Nucleus accumbens (tissue), 56 donors: Measurements from ENCODE around the gene REV3L.
"Not testable (repeated sequence)": the region's sequence is repeated elsewhere in the genome, so short reads cannot be mapped to it uniquely, and the experiment has no call there.

Experiments used
- DNase-seq, 56 donors: peaks; one replicate each; lab custom pipeline; 2025; lab: John Stamatoyannopoulos, UW

Gene REV3L

GRCh38 chr6:111269401-111269970 is 213.5 kb downstream of the REV3L start:
- no peak for DNase-seq

DNA sequence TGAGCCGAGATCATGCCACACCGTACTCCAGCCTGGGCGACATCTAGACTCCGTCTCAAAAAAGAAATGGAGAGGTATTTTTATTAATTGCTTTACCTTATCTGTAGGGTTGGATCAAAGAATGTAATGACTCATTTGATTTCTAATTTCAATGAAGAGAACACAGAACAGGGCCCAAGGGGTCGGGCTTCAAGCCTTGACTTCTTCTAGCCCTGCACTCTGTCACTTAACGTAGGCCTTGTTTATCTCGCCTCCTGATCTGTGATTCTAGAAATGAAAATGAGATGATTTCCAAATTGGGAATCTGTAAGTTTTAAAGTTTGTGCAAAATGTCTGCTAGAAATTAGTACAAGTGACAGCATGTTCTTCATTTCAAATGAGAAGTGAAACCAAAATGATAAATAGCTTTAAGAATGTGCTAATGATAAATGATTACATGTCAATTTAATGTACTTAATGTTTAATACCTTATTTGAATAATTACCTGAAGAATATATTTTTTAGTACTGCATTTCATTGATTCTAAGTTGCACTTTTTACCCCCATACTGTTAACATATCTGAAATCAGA is 215.2 kb downstream of the REV3L start:
- no peak for DNase-seq

DNA sequence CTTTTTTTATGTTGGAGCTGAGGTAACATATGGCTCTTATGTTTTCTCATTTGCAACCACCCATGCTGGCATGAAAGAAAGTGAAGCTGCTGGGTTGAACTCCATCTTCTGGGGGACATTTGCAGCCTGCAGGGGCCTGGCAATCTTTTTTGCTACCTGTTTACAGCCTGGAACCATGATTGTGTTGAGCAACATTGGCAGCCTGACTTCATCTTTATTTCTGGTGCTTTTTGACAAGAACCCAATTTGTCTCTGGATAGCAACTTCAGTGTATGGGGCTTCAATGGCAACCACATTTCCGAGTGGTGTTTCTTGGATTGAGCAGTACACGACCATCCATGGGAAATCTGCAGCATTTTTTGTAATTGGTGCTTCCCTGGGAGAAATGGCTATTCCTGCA is 216.7 kb downstream of the REV3L start:
- DNase-seq: no peak

DNA sequence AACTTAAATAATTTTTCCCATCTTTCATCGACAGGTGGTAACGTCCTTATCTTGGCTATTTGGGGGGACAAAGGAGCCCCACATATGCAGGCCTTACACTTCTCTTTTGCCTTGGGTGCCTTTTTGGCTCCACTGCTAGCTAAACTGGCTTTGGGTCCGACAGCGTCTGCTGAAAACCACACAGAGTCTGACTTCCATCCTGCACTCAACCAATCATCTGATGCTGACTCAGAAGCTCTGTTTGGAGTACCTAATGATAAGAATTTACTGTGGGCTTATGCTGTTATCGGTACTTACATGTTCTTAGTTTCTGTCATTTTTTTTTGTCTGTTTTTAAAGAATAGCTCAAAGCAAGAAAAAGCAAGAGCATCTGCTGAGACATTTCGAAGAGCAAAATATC is 217.2 kb downstream of the REV3L start:
- DNase-seq: peak in 2 of 56 donors; percentile 1 to 7

DNA sequence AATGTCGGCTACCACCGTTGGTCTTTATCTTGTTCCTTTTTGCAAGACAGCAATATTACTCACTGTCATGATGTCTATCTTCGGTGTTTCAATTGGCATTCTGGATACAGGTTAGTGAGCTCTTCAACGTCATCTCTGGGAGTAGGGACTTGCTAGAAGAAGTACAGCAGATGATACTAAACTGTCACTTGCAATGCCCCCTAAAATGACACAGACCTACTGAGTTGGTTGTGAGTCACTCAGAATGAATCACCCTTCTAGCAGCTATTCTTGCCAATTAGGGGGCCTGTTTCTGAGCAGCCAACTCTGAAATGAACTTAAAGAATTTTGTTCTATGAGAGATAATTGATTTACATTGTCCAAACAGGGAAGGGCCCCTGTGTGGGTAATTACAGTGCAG is 219.2 kb downstream of the REV3L start:
- peak in 9 of 56 donors; percentile 5 to 62 (median 16) for DNase-seq

DNA sequence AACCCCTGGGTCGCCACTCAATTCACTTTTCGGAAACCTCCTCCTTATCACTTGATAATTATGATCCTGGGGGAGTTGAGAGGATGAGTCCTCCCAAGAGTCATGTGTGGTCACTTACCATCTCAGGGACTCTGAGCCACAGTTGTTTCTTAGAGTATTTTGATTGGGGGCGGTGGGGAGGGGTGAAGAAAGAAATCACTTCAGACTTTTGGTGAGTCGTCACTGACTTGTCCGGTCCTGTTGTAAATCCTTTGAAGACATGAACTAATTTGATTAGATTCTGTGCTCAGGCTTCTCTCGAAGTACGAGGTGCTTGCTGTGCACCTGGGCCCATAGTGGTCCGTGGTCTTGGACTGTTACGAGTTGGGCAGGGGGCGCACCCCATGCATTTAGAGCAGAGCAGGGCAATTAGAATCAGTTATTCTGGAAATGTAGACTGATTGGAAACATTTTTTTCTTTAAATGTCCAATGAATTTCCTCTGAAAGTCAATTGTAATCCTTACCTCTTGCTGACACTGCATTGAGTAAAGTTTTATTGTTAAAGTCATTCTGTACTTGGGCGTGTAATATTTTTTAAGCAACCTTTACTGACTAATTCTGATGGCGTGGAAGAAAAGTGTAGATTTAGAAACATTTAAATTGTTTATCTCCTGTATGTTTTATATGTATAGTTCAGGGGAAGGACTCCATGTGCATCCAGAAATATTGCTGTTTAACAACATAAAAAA is 222.3 kb downstream of the REV3L start:
- no peak for DNase-seq

DNA sequence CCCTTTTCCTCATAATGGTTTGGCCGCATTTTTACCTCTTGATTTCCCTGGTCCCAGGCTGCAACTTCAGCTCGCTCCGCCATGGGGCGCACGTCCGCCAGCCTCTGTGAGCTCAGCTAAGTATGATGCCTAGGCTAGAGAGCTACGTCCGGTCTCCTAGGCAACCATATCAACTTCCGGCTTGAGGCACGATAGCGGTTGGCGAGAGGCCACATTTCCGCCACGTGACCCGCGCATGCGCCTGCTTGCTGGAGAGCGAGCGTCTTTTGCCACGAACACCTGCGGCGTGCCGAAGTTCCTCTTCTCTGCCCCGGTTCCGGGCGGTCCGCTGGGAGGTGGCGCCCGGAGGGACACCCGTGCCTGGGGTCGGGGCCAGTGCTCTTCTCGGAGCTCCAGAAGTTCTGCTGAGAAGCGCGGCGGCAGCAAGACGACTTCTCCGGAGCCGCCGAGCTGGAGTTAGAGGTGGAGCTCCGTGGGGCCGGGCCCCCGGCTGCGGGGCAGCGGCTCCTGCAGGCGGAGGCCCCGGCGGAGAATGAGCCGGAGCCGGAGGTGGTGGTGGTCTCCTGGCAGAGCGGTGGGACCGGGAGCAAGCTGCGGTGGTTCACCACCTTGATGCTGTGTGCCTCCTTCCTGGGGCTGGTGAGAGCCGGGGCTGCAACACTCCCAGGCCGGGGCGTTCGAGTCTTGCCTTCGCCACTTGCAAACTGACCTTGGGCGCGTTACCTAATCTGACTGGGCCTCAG is 223.8 kb downstream of the REV3L start:
- peak; percentile 83 to 99 (median 96) for DNase-seq

GRCh38 chr6:111258615-111259088 is 224.4 kb downstream of the REV3L start:
- DNase-seq: no peak

GRCh38 chr6:111258010-111258409 is 225.0 kb downstream of the REV3L start:
- no peak for DNase-seq

DNA sequence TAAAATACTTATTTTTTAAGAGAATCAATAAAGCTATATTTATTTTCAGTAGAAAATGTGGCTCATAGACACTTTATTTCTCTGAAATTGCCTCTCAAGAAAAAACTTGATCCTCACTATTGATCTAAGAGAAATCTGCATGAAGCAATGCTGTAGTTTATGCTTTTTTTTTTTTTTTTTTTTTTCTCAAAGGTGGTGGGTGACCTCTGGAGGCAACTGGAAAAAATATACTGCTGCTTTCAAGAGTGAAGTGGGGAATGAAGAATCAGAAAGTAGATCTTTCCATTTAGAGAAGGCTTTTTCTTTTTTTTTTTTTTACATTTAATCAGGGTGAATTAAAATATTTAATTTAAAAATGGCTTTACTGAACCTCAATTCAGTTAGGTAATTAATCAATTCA is 226.4 kb downstream of the REV3L start:
- no peak for DNase-seq

- DNase-seq: not testable (repeated sequence)
Observed at GRCh38 chr6:111255838-111256237, 227.2 kb downstream of the REV3L start.

- no peak for DNase-seq
Observed at GRCh38 chr6:111254779-111255166, 228.2 kb downstream of the REV3L start.

- DNase-seq: no peak
Observed at GRCh38 chr6:111254004-111254778, 228.8 kb downstream of the REV3L start.

GRCh38 chr6:111252726-111253125 is 230.3 kb downstream of the REV3L start:
- no peak for DNase-seq

GRCh38 chr6:111250791-111251354 is 232.1 kb downstream of the REV3L start:
- DNase-seq: no peak
